8988T (cell line): ENCODE results near the gene TRIM67.

Source experiments
- DNase-seq: peaks from one replicate; pipeline ENCODE4 v3.0.0; 2011

The TRIM67 gene

GRCh38 chr1:231159202-231159962, 2.5 kb upstream of the TRIM67 start:
- no peak for DNase-seq

DNA sequence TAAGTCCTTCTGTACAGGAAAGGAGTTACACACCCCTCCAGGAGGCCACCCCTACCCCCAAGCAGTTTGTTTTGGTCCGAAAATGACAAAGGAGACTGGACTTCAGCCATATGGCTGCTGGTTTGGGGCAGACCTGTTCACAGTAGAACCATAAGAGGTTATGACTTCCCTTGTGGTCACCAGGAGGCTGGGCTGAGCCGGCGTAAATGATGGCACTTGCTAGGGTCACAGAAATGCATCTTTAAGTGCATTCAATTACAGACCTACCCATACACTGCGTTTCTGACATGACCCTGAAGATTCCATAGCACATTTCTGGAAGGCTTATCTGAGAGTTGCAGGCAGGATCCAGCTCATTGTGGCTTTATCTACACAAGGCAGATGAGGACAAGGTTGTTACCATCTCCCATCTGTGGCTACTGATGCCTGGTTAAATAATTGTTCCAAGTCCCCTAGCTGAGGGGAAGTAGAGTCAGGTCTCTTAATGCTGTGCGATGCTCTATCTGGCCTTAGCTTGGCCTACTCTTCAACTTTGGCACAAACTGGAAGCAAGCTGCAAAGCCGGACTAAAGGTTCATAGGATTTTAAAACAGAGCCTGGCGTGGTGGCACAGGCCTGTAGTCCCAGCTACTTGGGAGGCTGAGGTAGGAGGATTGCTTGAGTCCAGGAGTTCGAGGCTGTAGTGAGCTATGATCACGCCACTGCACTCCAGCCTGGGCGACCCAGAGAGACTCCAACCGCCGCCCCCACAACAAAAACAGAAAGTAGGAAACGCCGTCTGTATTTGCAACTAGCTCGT, 1.7 kb upstream of the TRIM67 start:
- no peak for DNase-seq

GRCh38 chr1:231160895-231161666, 777 bp upstream of the TRIM67 start:
- no peak for DNase-seq

GRCh38 chr1:231162297-231162969, 575 bp downstream of the TRIM67 start:
- peak; percentile 85 for DNase-seq

- no peak for DNase-seq
Observed at GRCh38 chr1:231162970-231163829, 1.3 kb downstream of the TRIM67 start.

DNA sequence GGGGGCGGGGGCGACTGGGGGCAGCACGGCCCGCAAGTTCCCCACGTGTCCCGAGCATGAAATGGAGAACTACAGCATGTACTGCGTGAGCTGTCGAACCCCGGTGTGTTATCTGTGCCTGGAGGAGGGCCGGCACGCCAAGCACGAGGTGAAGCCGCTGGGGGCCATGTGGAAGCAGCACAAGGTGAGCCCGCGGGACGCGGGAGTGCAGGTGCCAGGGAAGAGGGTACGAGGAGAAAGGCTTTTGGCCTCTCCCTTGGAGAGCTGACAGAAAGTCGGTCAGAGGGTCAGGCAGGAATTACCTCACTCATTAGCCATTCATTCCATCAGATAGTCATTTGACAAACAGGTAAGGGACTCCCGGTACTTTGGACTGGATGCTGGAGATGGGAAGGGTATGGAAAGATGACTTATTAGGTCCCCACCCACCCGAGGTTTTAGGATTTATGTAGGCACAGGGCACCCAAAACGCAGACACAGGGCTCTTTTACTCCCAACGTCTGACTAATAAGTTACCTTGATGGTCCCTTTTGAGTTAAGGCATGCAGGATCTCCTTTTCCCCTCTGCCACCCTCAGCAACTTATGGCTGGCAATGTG, 2.1 kb downstream of the TRIM67 start:
- no peak for DNase-seq

- DNase-seq: no peak
Observed at GRCh38 chr1:231165371-231165770, 3.5 kb downstream of the TRIM67 start.

- DNase-seq: no peak
Observed at GRCh38 chr1:231166398-231166797, 4.5 kb downstream of the TRIM67 start.

GRCh38 chr1:231170875-231171274, 9.0 kb downstream of the TRIM67 start:
- DNase-seq: no peak

DNA sequence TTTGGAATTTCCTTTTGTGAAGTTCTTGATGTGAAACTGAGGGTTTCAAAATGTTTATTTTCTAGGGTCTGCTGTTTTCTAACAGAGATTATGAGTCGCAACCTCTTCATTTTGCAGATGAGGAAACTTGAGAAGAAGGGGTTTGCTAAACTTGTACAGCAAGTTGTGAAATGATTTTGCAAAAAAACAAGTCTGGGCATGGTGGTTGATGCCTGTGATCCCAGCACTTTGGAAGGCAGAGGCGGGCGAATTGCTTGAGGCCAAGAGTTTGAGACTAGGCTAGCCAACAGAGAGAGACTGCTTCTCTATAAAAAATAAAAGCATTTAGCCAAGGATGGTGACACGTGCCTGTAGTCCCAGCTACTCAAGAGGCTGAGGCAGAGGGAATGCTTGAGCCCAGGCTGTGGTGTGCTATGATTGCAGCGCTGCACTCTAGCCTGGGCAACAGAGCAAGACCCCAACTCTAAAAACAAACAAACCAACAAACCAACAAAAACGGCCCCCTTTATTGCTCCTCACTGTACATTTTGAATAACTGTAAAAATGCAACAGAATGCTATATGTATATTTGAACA, 9.9 kb downstream of the TRIM67 start:
- no peak for DNase-seq

GRCh38 chr1:231172411-231172810, 10.6 kb downstream of the TRIM67 start:
- no peak for DNase-seq

DNA sequence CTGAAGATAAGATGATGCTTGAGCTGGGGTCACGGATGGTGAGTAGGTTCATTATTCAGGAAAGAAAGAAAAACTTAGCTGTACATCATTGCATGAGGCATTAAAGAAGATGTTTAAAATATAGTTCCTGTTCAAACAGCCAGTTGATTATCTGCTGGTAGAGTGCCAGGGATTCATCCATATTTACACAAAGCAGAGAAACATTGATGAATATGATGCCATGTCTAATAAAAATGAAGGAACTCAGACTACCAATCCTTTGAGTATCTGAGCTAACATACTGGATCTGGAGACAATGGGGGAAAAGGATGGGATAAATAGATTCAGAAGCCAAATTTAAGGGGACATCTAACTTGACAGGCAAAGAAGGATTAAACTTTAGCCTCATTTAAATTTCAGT, 14.6 kb downstream of the TRIM67 start:
- DNase-seq: no peak

DNA sequence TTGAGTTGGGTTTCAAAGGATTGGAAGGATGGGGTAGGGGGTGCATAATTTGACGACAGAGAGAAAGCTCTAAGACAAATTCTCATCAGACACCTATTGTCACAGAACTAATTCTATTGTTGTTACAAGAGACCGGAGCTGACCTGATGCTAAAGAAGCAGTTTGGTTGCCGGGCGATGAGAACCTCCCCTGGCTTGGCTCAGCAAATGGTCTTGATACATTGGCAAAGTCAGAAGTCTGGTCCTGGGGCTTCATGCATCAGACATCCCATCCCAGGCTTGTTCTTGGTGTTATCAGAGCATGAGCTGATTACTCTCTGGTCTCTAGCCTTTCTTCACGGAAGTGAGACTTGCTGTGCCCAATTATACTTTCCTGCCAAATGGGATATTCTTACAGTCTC, 15.4 kb downstream of the TRIM67 start:
- no peak for DNase-seq

GRCh38 chr1:231177936-231178335, 16.1 kb downstream of the TRIM67 start:
- DNase-seq: no peak

DNA sequence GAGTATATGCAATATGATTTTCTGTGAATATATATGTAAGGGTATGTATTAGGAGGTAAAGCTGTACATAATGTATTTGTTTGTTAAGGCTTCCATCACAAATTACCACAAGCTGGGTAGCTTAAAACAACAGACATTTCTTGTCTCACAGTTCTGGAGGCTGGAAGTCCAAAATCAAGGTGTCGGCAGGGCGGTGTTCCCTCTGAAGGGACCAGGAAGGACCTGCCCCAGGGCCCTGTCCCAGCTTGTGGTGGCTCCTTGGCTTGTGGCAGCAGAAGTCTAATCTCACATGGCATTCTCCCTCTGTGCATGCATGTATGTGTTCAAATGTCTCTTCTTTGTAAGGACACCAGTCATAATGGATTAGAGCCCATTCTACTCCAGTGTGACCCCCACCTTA, 17.1 kb downstream of the TRIM67 start:
- DNase-seq: no peak

DNA sequence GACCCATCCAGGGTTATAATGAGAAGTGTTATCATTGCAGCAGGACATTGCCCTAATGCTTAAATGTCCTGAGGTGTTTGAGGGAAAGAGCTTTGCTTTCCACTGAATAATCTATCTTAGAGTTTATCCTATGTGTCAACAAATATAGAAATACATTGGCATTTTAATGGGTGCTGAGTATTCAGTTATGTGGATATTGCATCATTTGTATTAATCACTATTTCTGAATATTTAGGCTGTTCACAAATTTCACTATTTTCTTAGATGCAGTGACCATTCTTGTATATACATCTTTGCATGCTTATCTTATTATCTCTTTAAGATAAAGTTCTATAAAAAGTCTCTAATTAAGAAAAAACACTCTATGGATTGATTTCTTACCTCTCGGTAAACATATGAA, 18.2 kb downstream of the TRIM67 start:
- no peak for DNase-seq

GRCh38 chr1:231181271-231181670, 19.4 kb downstream of the TRIM67 start:
- no peak for DNase-seq

- no peak for DNase-seq
Observed at GRCh38 chr1:231182317-231182716, 20.5 kb downstream of the TRIM67 start.

DNA sequence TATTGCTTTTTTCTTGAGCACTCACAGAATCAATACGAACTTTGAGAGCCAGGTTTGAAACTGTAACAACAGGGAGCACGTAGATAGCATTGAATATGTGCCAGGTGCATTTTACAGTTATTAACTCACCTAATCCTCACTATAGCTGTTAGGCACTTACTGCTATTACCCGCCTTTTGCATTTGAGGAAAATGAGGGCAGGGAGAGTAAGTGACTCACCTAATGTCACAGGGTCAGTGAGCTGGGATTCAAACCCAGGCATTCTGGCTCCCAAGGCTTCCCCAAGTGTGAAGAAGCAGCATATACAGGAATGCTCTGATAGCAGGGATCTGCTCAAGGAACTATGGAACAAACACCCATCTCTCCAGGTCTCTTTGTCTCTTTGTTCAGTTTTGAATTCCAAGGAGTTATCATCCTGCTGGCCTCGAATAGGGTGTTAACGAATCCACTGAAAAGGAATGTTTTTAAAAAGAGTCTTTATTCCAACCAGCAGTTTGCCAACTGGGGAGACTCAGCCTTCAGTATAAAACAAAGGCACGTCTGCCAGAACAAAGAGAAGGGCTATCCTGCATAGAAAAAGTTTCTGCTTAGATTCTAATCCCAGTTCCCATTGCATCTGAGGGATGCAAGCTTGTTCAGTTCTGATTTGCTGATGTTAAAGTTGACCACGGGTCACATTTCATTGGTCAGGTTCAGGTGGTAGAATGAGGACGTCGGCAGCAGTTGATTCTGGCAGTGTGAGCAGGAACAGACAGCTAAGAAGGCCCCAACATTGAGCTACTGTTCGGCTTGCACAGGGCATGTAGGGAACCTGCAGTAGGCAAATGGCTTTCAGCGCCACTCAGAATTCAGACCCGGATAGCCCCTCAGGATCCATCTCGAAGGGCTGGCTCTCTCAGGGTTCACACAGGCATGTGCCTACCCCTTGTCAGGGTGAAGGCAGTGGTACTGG, 22.1 kb downstream of the TRIM67 start:
- no peak for DNase-seq

- DNase-seq: no peak
Observed at GRCh38 chr1:231184891-231185290, 23.0 kb downstream of the TRIM67 start.
